GM15510 (cell line): Measurements from ENCODE around the gene DLGAP1.

Experiments used
- POLR2A ChIP-seq: IDR thresholded peaks from 3 replicates; pipeline ENCODE4 v1.6.1; 2011; ENCODE audit warnings: borderline replicate concordance; ENCODE audit not compliant: insufficient read length; ENCODE audit errors: extremely low read depth

DLGAP1 gene

GRCh38 chr18:3526421-3527354 lies 928.4 kb downstream of the DLGAP1 start:
- TF ChIP-seq POLR2A = no peak

GRCh38 chr18:3525870-3526420 lies 929.2 kb downstream of the DLGAP1 start:
- TF ChIP-seq POLR2A = no peak

DNA sequence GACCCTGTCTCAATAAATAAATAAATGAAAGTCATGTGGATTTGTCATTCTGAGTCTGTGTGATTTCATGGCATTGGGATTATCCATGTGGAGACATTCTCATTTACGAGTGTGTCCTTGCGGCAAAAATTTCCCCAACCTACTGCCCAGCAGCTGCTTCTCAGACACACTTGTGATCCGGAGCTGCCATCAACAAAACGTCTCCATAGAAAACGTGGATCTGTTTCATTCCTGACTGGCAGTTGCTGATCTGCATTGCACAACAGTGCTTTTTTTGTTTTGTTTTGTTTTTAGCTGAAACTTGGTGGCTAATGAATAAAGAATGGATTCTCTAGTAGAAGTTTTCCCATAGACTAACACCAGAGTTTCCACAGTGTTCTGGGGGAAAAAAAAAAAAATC lies 930.4 kb downstream of the DLGAP1 start:
- TF ChIP-seq POLR2A = no peak

DNA sequence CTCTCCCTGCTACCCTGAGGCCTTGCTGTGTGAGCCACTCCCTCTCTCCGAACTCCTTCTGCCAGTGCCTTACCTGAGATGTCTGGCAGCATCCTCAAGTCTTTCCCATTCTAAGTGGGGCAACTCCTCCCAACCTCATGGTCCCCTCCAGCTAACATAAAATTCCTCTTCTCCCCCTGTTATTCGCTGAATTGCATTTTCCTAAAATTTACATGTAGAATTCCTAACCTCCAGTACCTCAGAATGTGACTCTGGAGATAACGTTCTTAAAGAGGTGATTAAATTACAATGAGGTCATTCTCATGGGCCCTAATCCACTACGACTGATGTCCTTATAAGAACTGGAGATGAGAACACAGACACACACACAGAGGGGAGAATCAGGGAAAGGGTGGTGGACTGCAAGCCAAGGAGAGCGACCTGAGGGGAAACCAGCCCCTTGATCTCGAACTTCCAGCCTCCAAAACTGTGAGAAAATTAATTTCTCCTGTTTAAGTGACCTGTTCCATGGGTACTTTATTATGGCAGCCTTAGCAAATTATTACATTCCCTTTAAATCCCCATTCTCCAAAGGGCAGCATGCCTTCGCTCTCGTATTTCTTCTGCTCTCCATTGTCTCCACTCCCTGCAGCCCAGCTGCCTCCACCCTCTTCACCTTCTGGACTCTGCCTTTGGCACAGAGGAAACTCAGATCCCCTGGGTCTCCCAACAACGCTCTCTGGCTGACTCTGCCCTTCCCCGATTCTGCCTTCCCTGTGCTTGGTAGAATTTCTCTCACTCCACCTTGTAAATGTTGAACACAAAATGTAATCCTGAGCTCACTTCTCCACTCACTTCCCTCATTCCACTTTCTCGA lies 934.6 kb downstream of the DLGAP1 start:
- no peak for TF ChIP-seq POLR2A

GRCh38 chr18:3514312-3515216 lies 940.5 kb downstream of the DLGAP1 start:
- no peak for TF ChIP-seq POLR2A

- TF ChIP-seq POLR2A = no peak
Measured at GRCh38 chr18:3513481-3513880, 941.6 kb downstream of the DLGAP1 start.

DNA sequence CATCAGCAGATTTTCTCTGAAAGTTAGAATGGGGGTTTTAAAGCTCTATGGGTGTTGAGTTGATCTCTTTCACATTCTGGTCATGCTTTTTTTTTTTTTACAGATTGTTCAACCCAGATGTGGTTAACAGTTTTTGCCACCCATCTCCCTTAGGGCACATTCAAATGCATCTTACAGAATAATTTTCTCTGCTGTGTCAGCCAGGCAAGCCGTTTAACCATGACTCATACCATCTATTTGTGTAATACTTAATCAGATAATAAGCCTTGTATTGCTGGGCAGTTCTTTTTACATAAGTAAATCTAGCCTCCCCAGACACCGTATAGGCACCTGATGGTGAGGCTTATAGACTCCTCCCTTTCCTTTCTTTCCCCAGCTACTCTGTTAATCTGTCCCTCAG lies 943.1 kb downstream of the DLGAP1 start:
- no peak for TF ChIP-seq POLR2A

DNA sequence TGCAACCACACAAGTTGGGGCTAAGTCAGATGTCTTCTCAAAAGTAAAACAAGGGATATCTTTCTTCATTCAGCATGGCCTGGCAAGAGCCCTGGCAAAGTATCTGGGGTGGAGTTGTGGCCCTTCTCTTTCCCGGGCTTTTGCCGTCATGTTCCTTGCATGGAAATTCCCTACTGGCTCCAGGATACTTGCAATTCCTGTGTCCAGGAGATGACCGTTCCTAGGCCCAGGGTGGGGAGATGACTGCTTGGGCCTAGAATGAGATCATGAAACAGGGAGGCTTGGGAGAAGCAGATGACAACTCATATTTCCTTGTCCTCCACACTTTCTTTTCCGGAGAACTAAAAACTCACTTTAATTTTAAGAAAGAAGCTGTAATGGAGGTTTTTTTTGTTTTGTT lies 944.2 kb downstream of the DLGAP1 start:
- TF ChIP-seq POLR2A = no peak

GRCh38 chr18:3510024-3510423 lies 945.1 kb downstream of the DLGAP1 start:
- TF ChIP-seq POLR2A = no peak

GRCh38 chr18:3508576-3509549 lies 946.2 kb downstream of the DLGAP1 start:
- TF ChIP-seq POLR2A = no peak

- TF ChIP-seq POLR2A = no peak
Measured at GRCh38 chr18:3504637-3505036, 950.5 kb downstream of the DLGAP1 start.

GRCh38 chr18:3502650-3503049 lies 952.5 kb downstream of the DLGAP1 start:
- no peak for TF ChIP-seq POLR2A

GRCh38 chr18:3500016-3500415 lies 955.1 kb downstream of the DLGAP1 start:
- TF ChIP-seq POLR2A = no peak
